ENCODE results near the gene LRMDA. TPM values are rescaled to one million over a fixed set of nuclear protein-coding genes. Genes with fewer than 3 reads are reported as not detected.

The LRMDA gene
- total and polyA plus RNA-seq, 2 of the 8 experiments (the other 6 are each of a cell fraction or from before 2014, with no cell fraction given): 0.86 to 2.8 TPM

DNA sequence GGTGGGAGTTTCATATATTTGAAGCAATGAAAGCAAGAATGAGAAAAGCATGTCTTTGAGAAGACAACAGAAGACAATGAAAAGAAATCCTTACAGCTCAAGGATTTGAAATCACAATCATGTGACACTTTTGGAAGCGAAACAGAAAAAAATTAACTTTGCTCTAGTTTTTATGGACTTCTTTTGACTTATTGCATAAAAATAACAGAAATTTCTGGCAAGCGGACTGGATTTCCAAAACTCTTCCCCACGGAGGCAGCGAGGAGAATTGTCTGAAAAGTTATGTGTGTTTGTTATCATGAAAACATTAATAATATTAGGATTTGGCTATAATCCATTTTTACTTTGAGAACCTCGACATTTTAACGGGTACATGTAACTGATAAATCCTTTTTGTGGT lies 223.3 kb downstream of the LRMDA start:
- no peak overlapping the region for H4K5ac ChIP-seq (ENCODE audit: insufficient read length, low read depth, low read length)
- no peak overlapping the region for H3K9ac ChIP-seq (replicated peaks in 1 of 4; ENCODE audit: extremely low read depth in 1 of 4, low read depth in 3 of 4, low read length in 3 of 4)
- H3K79me1 ChIP-seq (ENCODE audit: low read depth, low read length): no peaks in the 10 kb centered on the region
- H3K23ac ChIP-seq (ENCODE audit: insufficient read length): no peak overlapping the region
- ChIA-PET POLR2A (ENCODE audit: partially characterized antibody) (no interaction called here), CTCF (ENCODE audit: partially characterized antibody) (interaction anchor here (1.3 kb wide), 1 partner anchor 11 kb away, joined by 3 read pairs; no protein-coding TSS in a partner anchor)
- no peak overlapping the region for H2AFZ ChIP-seq (ENCODE audit: low read length)
- no peak overlapping the region for H3K18ac ChIP-seq (ENCODE audit: extremely low read depth, low read length)
- no peak overlapping the region for H2BK15ac ChIP-seq (ENCODE audit: low read length)
- 96% methylated on average over 6 of the region's 6 CpGs; no CpG with 5 or more reads in 1 of the 2 experiments for WGBS, 2 experiments (ENCODE audit: extremely low coverage in 1 of 2, insufficient coverage in 1 of 2, insufficient read length in 1 of 2, insufficient replicate concordance in 2 of 2, low coverage in 1 of 2, low lambda C conversion rate in 2 of 2, missing lambda C conversion rate in 1 of 2)
- H4K8ac ChIP-seq (ENCODE audit: extremely low read depth, insufficient read depth, low read length): no peak overlapping the region
- no peaks in the 10 kb centered on the region for H3K23me2 ChIP-seq (ENCODE audit: low read depth, low read length)
- DNase-seq (ENCODE audit: low read depth in 1 of 2, low spot score in 2 of 2) (no peak), FAIRE-seq (no peak)
- no peaks in the 10 kb centered on the region for H3K79me2 ChIP-seq (ENCODE audit: control insufficient read depth in 1 of 2, insufficient read depth in 2 of 2, low read length in 2 of 2)
- H3K14ac ChIP-seq (ENCODE audit: insufficient read length): no peak overlapping the region
- no peak overlapping the region for H3K4me3 ChIP-seq (ENCODE audit: extremely low read depth in 1 of 4, insufficient read depth in 2 of 4, low read depth in 3 of 4, low read length in 4 of 4)
- no peak overlapping the region for H2BK12ac ChIP-seq (ENCODE audit: low read depth, low read length)
- no peak overlapping the region for H2BK5ac ChIP-seq (ENCODE audit: low read depth, low read length)
- no peak overlapping the region for H2BK20ac ChIP-seq (ENCODE audit: low read length)
- H2AK5ac ChIP-seq (ENCODE audit: low read depth, low read length): no peak overlapping the region
- no peaks in the 10 kb centered on the region for H4K20me1 ChIP-seq (replicated peaks in 1 of 2; ENCODE audit: control insufficient read depth in 1 of 2, insufficient read depth in 2 of 2, low read length in 2 of 2)
- no peak overlapping the region for H2BK120ac ChIP-seq (replicated peaks; ENCODE audit: low read depth, low read length)
- no peaks in the 10 kb centered on the region for H3K9me3 ChIP-seq (ENCODE audit: insufficient read depth in 2 of 2, low read depth in 1 of 2, low read length in 1 of 2)
- no peaks in the 10 kb centered on the region for H3K36me3 ChIP-seq (ENCODE audit: control insufficient read depth in 2 of 4, insufficient read depth in 4 of 4, low read length in 3 of 4)
- TF ChIP-seq TCF12 (IDR thresholded peaks at IDR 0.05; ENCODE audit: low read depth, low read length) (no peak), EZH2 (IDR thresholded peaks at IDR 0.05; ENCODE audit: low read depth, low read length, severe bottlenecking) (no peak), EP300 (IDR thresholded peaks at IDR 0.05; ENCODE audit: borderline replicate concordance in 1 of 2, low read depth in 2 of 2, low read length in 2 of 2) (no peak), SP4 (IDR thresholded peaks at IDR 0.05; ENCODE audit: low read length) (no peak), SRF (IDR thresholded peaks at IDR 0.05; ENCODE audit: low read depth, low read length) (no peak), SUZ12 (IDR thresholded peaks at IDR 0.05; ENCODE audit: low read length) (no peak), TAF1 (IDR thresholded peaks at IDR 0.05; ENCODE audit: low read depth, low read length) (no peak)
- TF ChIP-seq, protein P1, sequence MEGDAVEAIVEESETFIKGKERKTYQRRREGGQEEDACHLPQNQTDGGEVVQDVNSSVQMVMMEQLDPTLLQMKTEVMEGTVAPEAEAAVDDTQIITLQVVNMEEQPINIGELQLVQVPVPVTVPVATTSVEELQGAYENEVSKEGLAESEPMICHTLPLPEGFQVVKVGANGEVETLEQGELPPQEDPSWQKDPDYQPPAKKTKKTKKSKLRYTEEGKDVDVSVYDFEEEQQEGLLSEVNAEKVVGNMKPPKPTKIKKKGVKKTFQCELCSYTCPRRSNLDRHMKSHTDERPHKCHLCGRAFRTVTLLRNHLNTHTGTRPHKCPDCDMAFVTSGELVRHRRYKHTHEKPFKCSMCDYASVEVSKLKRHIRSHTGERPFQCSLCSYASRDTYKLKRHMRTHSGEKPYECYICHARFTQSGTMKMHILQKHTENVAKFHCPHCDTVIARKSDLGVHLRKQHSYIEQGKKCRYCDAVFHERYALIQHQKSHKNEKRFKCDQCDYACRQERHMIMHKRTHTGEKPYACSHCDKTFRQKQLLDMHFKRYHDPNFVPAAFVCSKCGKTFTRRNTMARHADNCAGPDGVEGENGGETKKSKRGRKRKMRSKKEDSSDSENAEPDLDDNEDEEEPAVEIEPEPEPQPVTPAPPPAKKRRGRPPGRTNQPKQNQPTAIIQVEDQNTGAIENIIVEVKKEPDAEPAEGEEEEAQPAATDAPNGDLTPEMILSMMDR (IDR thresholded peaks at IDR 0.05; ENCODE audit: control extremely low read depth in 1 of 3, insufficient read depth in 1 of 3, low read depth in 1 of 3, low read length in 3 of 3): no peak
- TF ChIP-seq, protein P2, sequence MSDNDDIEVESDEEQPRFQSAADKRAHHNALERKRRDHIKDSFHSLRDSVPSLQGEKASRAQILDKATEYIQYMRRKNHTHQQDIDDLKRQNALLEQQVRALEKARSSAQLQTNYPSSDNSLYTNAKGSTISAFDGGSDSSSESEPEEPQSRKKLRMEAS (IDR thresholded peaks at IDR 0.05): no peak
- no peak overlapping the region for H3K4ac ChIP-seq (replicated peaks; ENCODE audit: insufficient read length, low read depth, low read length)
- no peak overlapping the region for H3K4me2 ChIP-seq (ENCODE audit: insufficient read depth in 1 of 2, low read depth in 2 of 2, low read length in 2 of 2)
- no peak overlapping the region for H4K91ac ChIP-seq (replicated peaks; ENCODE audit: insufficient read length, low read length)
- no peak overlapping the region for H3K56ac ChIP-seq (replicated peaks; ENCODE audit: insufficient read length, low read depth, low read length)
- H3K27ac ChIP-seq (ENCODE audit: low read depth, low read length): no peak overlapping the region
- peaks cover 0 to 2% (median 0%) of the 10 kb centered on the region in 4 experiments; a peak in 1 of 7 replicates for H3K27me3 ChIP-seq (replicated peaks in 1 of 4; ENCODE audit: control insufficient read depth in 3 of 4, extremely low read depth in 1 of 4, insufficient read depth in 3 of 4, low read length in 3 of 4)
- H3K4me1 ChIP-seq (replicated peaks in 1 of 4; ENCODE audit: control insufficient read depth in 3 of 4, insufficient read depth in 4 of 4, low read length in 3 of 4): no peaks in the 10 kb centered on the region
